T-helper 2 cell (primary cell): ENCODE measurements around the gene ZBTB7B.

Experiments
- DNase-seq, 5 experiments: peaks; one replicate each; pipeline versions ENCODE4 v3.0.0 to v3.0.0-alpha.2; 2012 to 2022

The ZBTB7B gene

DNA sequence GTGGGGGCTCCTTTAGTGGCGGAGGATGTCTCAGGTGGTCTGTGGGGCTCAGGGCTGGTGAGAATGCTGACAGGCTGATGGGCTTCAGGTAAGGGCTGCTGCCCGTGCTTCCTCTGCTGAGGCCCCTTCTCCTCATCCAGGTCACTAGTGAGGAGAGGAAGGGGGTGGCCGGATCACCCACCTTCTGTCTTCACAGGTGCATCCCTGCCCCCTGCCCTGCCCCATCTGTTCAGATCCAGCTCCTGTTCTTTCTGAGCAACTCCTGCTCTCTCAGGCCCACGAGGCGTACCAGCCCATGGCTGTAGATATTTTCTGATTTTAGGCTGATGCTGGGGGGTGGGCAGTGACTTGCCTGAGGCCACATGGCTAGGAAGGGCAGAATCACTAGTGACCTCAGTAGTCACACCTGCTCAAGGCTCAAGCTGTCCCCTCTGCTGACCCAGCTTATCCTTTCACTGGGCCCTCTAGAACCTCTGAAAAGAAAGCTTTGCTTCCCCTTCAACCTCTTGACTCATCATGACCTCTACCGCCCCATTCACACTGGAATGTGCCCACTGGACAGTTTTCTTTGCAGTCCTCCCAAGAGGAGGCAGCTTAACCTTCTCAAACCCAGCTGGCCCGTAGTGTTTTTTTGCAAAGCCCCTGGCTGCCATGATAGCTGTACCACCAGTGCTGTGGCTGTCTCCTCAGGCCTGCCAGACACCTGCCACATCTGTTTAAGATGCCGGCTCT is 16.2 kb downstream of the ZBTB7B start:
- no peak for DNase-seq

- DNase-seq = no peak
Measured at GRCh38 chr1:155019377-155020245, 17.0 kb downstream of the ZBTB7B start.

GRCh38 chr1:155022136-155022926 is 19.7 kb downstream of the ZBTB7B start:
- DNase-seq = no peak

DNA sequence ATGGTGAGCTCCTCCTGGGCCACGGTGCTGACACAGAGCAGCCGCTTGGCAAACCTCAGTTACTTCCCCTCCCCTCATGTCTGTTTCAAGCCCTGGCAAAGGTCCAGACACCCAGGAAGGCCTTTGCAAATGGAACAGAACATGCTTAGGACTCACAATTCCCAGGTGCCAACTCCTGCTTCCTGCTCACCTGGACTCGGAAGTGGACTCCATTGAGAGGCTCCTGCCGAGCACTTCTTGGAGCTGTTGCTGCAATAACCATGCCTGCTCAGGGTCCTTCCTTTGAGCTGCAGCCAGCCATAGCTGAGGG is 20.3 kb downstream of the ZBTB7B start:
- DNase-seq = no peak

- no peak for DNase-seq
Measured at GRCh38 chr1:155023627-155024026, 21.0 kb downstream of the ZBTB7B start.

DNA sequence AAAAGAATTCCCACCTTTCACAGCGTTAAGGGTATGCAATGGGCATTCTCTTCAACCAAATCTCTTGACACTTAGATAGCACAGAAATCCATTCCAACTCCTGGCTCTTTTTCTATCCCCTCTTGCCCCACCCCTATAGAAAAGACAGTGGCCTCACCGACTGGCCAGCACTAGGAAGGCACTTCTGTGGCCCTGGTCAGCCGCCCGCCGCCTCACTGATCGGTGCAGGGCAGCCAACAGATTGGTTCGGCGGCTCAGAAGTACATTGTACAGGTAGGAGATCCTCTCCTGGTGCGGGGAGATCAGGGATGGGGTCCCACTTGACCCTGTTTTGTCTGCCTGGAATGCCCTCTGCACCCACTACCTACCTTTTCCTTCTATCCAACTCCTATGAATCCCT is 21.7 kb downstream of the ZBTB7B start:
- no peak for DNase-seq

DNA sequence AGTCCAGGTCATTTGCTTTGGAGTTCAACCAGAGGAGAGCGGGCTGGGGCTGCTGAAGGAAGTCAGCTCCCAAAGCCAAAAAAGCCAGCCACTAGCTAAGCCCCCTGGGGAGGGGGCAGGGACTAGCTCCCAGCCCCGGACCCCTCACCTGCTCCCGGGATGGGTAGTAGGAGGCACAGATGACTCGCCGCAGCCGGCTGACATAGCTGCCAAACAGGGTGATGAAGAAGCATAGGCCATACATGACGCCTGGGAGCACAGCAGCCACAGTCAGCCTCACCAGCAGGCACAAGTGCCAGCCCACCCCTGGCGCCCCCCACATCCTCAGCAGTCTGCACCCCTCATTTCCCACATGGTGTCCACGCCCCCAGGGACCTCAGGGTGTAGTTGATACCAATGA is 23.6 kb downstream of the ZBTB7B start:
- DNase-seq = no peak

DNA sequence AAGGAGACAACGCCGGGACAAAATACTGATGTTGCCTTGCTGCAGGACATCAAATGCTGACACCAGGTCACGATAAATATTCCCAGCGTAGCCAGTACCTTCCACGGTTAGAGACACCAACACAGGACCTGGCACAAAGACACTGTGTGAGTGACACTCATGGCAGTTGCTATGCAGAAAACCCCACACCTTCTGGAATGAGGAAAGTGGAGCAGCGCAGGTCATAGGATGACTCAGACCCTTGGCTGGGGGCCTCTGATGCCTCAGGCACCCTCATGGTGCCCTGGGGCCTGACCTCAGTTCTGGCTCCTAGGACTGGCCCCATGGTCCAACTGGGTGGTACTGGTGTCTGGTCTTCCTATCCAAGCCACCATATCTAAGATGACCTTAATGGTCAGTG is 24.0 kb downstream of the ZBTB7B start:
- no peak for DNase-seq

DNA sequence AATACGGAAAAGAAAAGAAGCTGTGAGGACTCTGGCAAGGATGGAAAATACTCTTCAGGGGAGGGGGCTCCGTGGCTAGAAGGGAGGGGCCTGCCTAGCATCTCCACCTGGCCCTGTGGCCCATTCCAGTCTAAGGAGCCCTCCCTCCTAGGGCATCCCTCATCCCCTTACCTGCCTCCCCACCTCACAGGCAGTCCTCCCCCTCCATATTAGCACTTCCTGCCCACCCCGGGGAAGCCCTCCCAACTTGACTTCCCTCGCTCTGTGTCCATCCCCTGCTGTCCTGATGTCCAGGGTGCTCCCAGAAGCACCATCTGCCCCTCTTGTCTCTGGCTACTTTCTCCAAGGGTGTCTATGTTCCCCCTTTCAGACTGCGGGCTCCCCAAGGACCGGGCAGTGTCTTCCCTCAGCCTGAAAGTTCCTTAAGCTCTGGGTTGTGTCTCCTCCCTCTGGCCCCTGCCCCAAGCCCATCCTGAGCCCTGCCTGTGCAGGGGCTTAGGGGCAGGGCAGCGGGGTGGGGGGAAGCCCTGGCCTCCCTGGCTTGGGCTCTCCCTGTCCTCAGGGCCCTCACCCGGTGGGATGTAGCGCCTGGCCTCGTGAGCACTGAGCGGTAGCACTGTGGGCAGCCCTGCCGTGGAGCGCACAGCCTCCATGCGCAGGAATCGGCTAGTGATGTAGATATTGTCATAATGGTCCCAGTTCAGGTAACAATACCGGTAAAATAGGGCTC is 27.1 kb downstream of the ZBTB7B start:
- DNase-seq = no peak

DNA sequence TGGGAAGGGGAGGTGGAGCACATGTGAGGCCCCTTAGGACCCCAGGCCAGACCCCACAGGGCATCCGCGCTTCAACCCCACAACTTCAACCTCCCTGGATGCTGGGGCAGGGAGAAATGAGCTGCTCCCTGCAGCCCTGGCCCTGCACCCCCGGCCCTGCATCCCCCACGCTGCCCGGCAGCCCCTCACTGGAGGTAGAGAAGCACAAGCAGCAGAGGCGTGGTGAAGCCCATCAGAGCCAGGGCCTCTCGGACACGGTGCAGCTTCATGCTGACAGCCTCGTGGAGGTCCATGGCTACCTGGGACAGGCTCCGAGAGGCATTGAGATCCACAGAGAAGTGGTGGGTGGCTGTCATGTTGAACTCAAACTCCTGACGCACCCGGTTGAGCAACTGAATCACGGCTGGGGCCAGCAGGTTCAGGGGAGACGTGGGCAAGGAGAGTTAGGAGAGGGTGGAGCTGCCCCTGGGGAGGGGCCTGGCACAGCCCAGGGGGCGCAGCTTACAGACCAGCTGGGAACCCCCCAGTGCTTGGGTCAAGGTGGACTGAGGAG is 27.7 kb downstream of the ZBTB7B start:
- DNase-seq = no peak

- DNase-seq = no peak
Measured at GRCh38 chr1:155030899-155031298, 28.3 kb downstream of the ZBTB7B start.

GRCh38 chr1:155032886-155033285 is 30.3 kb downstream of the ZBTB7B start:
- DNase-seq = no peak

DNA sequence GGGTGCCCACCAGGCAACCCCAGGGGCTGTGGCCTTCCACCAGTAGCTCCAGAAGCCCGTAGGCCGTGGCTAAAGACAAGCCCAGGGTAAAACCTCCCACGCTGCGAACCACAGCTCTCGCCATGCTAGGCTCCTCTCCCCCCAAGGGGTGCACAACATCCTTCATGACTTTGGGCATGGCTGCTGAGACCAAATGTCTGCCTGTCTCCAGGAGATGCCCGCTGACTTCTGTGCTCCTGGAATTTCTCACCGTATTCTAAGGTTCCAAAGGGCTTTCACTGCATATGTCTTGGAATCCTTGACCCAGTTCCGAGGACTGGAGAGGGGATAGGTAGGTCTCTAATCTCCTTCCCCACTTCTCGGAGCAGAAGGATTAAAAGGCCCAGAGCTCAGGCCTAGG is 30.9 kb downstream of the ZBTB7B start, which contains the start of the genes DCST1 and DCST2:
Gene DCST1 (plus strand): TSS at position 301 of the 400 bp plus-strand sequence. CDS start 213 bp downstream, outside the sequence.
Gene DCST2 (minus strand): TSS at position 258 of the 400 bp plus-strand sequence. CDS start 80 bp downstream, at position 178.
- DNase-seq = no peak

DNA sequence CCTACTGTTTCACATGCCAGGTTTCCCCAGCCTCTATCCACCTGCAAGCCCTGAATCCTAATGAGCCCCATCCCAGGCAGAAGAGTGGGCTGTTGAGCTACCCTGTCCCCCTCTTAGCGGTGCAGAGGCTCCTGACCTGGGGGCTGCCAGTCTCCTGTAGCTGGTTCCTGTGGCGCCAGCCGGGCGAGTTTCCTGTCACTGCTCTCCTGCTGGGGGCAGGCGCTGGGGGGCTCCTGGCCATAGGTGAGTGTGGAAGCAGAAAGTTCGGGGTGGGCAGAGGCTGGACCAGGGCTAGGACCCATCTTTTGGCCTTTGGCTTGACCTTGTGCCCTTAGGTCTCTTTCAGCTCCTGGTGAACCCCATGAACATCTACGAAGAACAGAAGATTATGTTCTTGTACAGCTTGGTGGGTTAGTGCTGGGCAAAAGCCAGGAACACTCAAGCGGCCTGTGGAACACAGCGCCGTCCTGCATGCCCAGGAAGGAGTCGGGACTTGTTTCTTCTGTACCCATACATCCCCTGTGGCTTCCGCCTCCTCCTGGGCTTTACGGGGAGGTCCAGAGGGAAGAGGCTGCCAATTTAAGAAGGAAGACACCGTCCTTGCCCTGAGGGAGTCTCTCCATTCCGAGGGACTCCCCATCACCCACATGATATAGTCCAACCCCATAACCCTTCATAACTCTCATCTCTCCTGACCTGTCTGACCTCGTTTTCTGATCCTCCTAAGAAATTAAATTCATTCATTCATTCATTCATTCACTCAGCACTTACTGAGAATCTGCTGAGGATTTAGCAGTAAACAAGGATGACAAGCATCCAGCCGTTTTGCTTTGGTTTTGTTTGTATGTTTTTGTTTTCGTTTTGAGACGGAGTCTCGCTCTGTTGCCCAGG is 32.0 kb downstream of the ZBTB7B start:
- DNase-seq = no peak

DNA sequence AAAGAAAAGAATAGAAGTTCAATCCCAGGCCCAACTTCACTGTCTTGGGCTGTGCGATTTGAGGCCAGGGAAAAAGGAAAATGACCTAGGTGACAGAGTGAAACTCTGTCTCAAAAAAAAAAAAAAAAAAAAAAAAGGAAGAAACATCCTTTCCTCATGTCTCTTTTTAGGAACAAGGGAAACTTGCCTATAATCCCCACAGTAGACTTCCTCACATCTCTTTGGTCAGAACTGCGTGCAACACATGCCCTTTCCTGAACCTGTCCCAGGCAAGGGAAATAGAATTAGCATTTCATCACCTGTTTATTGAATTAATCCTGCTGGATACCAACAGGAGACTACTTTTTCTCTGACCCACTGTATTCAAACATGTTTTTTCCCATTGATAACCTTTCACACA is 33.3 kb downstream of the ZBTB7B start:
- DNase-seq = no peak

GRCh38 chr1:155037043-155037442 is 34.4 kb downstream of the ZBTB7B start:
- no peak for DNase-seq

- no peak for DNase-seq
Measured at GRCh38 chr1:155037851-155038441, 35.3 kb downstream of the ZBTB7B start.

DNA sequence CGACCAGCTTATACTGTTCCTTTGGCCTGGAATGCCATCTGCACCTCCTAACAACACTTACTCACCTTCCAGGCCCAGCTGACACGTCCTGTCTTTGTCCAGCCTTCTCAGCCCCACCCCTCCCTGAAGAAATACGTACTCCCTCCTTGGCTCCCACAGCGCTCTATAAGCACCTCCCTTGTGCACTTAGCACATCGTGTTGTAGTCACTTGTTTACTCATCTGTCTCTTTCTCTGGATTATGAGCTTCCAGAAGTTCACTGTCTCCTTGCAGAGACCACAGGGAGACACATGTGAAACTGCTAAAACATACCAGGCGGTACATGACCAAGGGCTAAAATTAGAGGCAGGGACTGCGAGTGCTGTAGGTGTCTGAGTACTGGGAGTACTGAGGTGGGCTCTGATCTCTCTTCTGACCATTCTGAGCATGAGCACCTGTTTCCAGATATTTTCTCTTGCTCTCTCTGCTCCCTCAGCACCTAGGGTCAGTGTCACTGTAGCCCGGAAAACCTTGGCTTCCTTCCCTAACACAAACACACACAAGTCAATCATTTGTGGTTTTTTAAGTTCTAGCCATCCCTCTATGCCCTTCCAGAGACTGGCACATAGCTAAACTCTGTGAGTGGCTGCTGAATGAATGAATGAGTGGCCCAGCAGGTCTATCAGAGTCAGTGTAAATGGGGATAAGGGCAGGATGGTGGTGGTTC is 36.2 kb downstream of the ZBTB7B start:
- DNase-seq = no peak

- DNase-seq = no peak
Measured at GRCh38 chr1:155039308-155039669, 36.7 kb downstream of the ZBTB7B start.
